H1 (cell line): Measurements from ENCODE around the gene SLCO2A1. TPM values are rescaled to one million over a fixed set of nuclear protein-coding genes. Genes with fewer than 3 reads are reported as not detected.

Source experiments
- ASH2L ChIP-seq: fragments of 200-600, 300-600 bp; sonication (generic); IDR thresholded peaks from one replicate; pipeline ENCODE4 v1.7.1; 2017; ENCODE audit warnings: low read length
- CBX8 ChIP-seq: fragments of 300-800, 300-1000 bp; sonication (generic); IDR thresholded peaks from 2 replicates; pipeline ENCODE4 v1.7.1; 2016; ENCODE audit warnings: low read depth, low read length, borderline replicate concordance
- GABPA ChIP-seq: IDR thresholded peaks from 2 replicates; pipeline ENCODE4 v1.6.1; 2011; ENCODE audit warnings: mild to moderate bottlenecking, low read length, moderate library complexity, borderline replicate concordance; ENCODE audit not compliant: insufficient read depth
- HDAC2 ChIP-seq, 2 experiments: fragments of 300-600 bp in 1 of 2; sonication (generic) in 1 of 2; IDR thresholded peaks; 2 replicates each; pipeline ENCODE4 v1.6.1; 2011 to 2012; ENCODE audit warnings: low read depth in 2 of 2, low read length in 2 of 2, mild to moderate bottlenecking in 2 of 2, moderate library complexity in 2 of 2, borderline replicate concordance in 1 of 2, inconsistent platforms in 1 of 2
- PHF8 ChIP-seq: fragments of 200-600 bp; sonication (generic); conservative IDR thresholded peaks from 2 replicates; pipeline ENCODE4 v1.7.1; 2012; ENCODE audit warnings: low read depth, mild to moderate bottlenecking, inconsistent platforms, low read length, moderate library complexity
- RNF2 ChIP-seq: fragments of 200-900, 300-1000 bp; sonication (generic); IDR thresholded peaks from 2 replicates; pipeline ENCODE4 v1.7.1; 2016; ENCODE audit warnings: borderline replicate concordance, low read depth, mild to moderate bottlenecking, antibody characterized with exemption, low read length; ENCODE audit not compliant: poor library complexity, severe bottlenecking; ENCODE audit errors: missing control alignments
- RXRA ChIP-seq: IDR thresholded peaks from 2 replicates; pipeline ENCODE4 v1.6.1; 2011; ENCODE audit warnings: low read depth, mild to moderate bottlenecking, low read length, moderate library complexity; ENCODE audit not compliant: insufficient read depth
- SUZ12 ChIP-seq: fragments of 200-600 bp; sonication (generic); IDR thresholded peaks from 2 replicates; pipeline ENCODE4 v1.6.1; 2012; ENCODE audit warnings: mild to moderate bottlenecking, inconsistent platforms, low read length, moderate library complexity, mixed read lengths
- TAF1 ChIP-seq: IDR thresholded peaks from 2 replicates; pipeline ENCODE4 v1.6.1; 2011; ENCODE audit warnings: mild to moderate bottlenecking, low read depth, low read length
- TCF12 ChIP-seq: IDR thresholded peaks from 2 replicates; pipeline ENCODE4 v1.6.1; 2011; ENCODE audit warnings: low read depth, mild to moderate bottlenecking, low read length
- polyA plus RNA-seq, 7 experiments: library from polyadenylated mRNA; depleted of rRNA in 3 of 7; stranded (reverse) in 5 of 7; unstranded in 2 of 7; fragments of >200 nt in 5 of 7; fragments of 200-250 nt in 2 of 7; gene quantifications; 1 replicate in 5 of 7; 2 replicates in 1 of 7; 4 replicates in 1 of 7; pipeline versions ENCODE4 v1.2.1 to v1.2.3, GENCODE V29; 2011 to 2013; ENCODE audit warnings: missing spikeins in 2 of 7, mixed read lengths in 2 of 7
- total RNA-seq: library from RNA; stranded (reverse); fragmentation: NEBNext Ultra II Directional; extraction: Animal tissue kit (Norgen Biotek cat#: 25700); gene quantifications from 2 replicates; pipeline ENCODE4 v1.2.1, GENCODE V29; 2021

Gene SLCO2A1
- total and polyA plus RNA-seq, 2 of the 8 experiments (the other 6 are each of a cell fraction or from before 2014, with no cell fraction given), result 1.1 to 2.3 TPM

DNA sequence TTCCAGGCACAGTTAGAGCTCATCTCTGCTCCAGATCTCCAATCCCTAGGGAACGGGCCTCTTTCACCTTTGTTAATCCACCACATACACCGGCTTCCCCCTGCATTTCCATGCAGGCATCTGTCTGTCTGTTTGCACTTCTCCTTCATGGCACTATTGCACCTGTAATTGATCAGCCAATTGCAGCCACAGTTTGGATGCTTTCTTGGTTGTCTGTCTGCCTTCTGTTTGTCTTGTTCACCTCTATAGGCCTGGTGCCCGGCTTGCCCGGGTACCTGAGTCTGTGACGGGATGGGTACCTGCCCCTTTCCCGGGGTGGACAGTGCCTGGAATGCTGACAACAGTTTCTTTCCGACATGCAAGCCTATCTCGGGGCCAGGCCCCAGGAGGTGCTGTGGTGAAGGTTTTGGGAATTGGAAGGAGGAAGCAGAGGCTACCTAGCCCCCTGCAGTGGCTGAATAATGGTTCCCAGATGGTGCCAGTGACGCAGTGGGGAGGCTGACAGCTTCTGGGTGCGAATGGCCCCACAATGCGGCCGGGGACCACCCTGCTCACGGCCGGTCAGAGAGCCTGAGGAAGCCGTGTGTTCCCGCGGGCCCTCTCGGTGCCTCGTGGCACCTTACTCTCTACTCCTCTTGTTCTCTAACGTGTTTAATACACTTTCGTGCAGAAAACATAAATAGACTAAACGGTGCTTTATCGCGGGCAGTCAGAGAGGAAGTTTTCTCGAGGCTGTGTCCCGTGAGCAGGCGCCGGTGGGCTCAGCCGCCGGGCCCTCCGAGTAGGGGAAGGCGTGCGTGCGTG lies 102.8 kb downstream of the SLCO2A1 start (continued):
- TF ChIP-seq PHF8 (peak; percentile 17; the same call in 1 of the 2 replicates), RXRA (no peak), TAF1 (no peak), ASH2L (no peak), RNF2 (no peak), GABPA (no peak), HDAC2 (IDR thresholded peaks at IDR 0.05; ENCODE audit: borderline replicate concordance in 1 of 2, low read depth in 2 of 2, low read length in 2 of 2) (0 out of 4 replicates have a peak, but pooled peaks of 1 of the 2 experiments have one; percentile 2), TCF12 (0 out of 2 replicates have a peak, but pooled peaks have one; percentile 27), CBX8 (no peak), SUZ12 (0 out of 2 replicates have a peak, but pooled peaks have one; percentile 25)
